ENCODE data around the gene TMEM54.

Gene TMEM54

DNA sequence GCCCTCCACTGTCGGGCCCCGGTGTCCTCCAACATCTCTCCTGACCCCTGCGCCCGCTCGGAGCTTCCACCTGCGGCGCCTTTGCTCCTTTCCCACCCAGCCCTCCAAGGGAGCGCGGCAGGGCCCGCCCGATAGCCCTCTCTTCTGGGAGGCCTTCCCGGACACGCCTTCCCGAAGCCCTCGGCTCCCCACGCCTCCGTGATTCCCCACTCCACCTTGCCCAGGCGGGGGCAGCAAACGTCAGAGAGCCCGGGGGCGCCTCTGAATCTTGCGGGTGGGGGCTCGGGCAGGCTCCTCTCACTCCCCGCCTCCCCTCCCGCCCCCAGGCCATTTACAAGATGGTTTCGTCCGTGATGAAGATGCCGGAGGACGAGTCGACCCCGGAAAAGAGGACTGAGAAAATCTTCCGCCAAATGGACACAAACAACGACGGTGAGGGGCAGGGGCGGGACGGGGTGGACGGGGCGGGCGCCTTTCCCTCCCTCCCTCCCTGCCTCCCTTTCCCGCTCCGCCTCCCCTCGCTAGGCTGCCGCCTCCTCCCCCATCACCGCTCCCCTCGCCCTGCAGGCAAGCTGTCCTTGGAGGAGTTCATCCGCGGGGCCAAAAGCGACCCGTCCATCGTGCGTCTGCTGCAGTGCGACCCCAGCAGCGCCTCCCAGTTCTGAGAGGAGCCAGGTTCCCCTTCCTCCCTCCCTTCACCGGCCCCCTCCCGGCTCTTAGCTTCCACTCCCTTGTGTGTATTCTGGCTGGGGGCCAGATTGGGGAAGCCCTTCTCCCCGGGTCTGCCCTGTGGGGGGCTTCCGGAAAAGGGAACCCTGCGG, 7.8 kb downstream of the TMEM54 start:
- no peak for FAIRE-seq

- FAIRE-seq = no peak
Observed at GRCh38 chr1:32892368-32893197, 8.6 kb downstream of the TMEM54 start.

GRCh38 chr1:32891630-32892029, 9.6 kb downstream of the TMEM54 start:
- no peak for FAIRE-seq

- FAIRE-seq = no peak
Observed at GRCh38 chr1:32891241-32891570, 10.0 kb downstream of the TMEM54 start.

DNA sequence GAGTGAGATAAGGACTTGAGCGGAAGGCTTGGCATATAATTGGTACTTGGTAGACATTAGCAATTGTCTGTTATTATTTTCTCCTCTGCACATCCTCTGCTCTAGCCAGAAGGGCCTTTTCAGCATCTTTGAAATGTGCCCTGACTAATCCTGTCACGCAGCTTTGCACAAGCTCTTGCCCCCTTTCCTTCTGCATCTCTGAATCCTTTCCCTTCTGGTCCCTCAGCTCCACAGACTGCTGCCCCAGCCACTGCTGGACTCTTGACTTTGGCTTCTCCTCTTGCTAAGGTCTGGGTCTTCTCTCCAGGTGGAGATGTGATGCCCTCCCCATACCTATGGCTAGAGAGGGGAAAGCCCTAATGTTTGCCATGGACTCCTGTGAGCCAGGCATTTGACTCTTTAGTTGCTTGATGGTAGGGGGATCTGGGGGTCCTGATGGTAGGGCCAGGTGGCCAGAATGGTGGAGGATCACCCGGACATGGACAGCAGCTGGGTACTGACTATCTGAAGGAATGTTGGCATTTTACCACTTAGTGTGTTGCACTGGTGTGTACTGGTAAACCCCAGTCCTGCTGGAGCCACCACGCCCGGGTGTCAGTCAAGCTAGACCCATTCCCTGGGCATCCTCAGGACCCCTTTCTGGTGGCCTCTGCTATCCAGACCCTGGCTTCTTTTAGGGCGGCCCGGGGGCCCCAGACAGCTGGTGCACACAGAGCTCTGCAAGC, 10.5 kb downstream of the TMEM54 start:
- FAIRE-seq = no peak

DNA sequence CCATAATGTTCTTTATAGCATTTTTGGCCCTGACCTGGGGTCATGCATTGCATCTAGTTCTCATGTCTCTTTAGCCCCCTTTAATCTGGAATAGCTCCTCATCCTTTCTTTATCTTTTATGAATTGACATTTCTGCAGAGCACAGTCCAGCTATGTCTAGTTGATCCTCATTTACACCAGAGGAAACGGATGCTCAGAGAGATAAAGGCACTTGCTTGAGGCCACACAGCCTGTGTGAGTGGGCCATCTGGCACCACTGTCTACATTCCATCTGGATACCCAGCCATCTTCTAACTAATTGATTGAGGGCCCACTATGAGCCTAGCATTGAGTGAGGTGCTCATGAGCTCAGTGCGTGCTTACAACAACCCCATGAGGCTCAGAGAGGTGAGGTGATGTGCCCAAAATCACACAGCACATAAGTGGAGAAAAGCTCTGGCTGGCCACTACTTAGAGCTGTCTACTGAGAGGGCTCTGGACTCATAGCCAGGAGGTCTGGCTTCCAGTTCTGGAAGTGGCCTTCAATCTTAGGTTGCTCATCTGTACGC, 11.4 kb downstream of the TMEM54 start:
- FAIRE-seq = no peak

DNA sequence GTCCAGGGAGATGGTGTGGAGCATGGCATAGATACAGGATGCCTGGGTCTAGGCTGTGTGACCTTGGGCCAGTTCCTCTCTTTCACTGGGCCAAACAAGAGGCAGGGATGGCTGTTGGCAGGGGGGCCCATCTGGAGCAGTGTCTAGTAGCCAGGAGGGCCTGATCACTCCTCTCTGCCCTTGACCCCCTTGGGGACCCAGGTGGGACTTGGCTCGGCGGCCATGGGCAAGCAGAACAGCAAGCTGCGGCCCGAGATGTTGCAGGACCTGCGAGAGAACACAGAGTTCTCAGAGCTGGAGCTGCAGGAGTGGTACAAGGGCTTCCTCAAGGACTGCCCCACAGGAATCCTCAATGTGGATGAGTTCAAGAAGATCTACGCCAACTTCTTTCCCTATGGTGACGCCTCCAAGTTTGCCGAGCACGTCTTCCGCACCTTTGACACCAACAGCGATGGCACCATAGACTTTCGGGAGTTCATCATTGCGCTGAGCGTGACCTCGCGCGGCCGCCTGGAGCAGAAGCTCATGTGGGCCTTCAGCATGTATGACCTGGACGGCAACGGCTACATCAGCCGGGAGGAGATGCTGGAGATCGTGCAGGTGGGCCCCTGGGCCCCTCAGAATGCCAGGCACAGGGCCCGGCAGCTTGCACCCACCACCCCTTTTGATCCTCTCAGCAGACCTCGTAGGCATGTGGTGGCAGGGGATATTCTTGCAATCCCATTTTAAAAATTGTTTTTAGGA, 12.3 kb downstream of the TMEM54 start:
- FAIRE-seq = no peak

DNA sequence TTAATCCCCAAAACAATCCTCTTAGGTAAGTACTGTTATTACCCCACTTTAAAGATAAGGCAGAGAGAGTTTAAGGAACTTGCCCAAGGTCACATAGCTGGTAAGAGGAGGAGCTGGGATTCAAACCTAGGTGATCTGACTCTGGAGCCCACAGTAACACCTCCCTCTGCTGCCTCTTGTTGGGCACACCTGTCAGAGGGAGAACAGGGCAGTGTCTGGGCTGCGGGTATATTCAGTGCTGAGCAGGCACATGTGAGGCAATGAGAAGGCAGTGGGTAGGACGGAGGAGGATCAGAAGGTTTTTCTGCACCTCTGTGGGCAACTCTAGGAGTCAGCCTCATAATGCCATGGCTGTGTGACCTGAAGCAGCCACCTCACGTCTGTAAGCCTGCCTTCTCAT, 13.1 kb downstream of the TMEM54 start:
- no peak for FAIRE-seq

DNA sequence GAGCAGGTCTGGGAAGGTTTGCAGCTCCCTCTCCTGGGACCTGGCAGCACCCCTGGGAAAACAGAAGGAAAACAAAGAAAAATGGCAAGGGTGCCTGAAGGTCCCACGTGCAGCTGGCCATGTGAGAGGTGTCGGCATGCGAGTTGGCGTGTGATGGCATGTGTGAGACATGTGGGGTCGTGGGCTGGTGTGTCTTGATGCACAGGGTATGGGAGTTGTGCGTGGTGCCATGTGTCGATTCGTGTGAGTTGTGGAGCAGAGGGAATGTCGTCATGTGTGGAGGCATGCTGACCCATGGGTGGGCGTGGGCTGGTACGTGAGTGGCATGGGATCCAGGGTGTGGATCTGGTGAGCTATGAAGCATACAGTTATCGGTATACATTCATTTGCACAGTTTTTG, 13.6 kb downstream of the TMEM54 start:
- no peak for FAIRE-seq

- no peak for FAIRE-seq
Observed at GRCh38 chr1:32886828-32887414, 14.3 kb downstream of the TMEM54 start.

DNA sequence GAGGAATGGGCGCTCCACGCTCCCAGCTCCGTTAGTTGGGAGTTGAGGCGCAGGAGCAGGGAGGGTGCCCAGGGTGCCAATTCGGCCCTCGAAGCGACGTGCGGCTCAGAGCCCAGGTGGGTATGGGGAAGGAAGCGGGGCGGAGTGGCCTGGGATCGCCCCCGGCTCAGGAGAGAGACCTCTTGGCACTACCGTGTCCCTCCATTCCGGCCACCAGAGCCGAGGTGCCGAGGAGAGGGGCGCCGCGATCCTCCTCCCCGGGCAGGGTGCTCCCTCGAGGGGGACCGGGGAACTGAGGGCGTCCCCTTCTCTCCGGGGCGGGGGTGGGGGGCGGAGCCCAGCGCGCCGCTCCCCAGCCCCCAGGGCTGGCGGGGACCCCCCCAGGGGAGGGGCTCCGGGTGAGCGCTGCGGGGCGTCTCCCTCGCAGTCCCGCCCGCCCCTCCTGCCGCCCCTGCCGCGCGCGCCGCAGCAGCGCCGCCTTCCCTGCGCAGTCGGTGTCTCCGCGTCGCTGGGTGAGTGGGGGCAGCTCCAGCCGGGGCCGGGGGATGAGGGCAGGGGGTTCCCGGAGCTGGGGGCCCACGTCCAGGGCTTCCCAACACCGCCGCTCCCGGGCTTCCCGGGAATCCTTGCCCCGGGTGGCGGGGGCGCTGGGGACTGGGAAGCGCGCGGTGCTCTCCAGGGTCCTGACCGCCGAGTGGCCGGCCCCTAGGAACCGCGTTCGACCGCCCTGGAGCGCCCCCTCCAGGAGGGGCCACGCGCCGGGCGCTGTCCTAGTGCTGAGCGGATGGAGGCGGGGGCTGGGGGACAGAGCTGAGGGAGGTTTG, 15.0 kb downstream of the TMEM54 start, which contains the start of gene HPCA:
Gene HPCA, plus strand, starts transcription at position 488 of the 824 bp plus-strand sequence. CDS start 2,408 bp downstream, outside the sequence.
- no peak for FAIRE-seq

DNA sequence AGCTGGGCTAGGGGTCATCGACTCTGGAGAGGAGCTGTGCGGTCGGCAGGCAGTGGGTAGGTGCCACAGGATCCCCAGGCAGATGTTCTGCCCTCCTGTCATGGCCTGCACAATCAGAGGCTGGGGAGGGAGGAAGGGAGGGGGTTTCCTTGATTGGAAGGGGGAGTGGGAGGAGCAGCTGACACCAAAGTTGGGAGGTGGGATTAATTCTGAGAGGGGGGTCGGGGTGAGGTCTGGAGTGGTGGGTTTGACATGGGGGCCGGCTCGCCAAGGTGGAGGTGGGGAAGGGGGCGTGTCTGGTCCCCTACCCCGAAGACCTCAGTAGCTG, 15.5 kb downstream of the TMEM54 start:
- FAIRE-seq = no peak

- no peak for FAIRE-seq
Observed at GRCh38 chr1:32884726-32885125, 16.5 kb downstream of the TMEM54 start.

DNA sequence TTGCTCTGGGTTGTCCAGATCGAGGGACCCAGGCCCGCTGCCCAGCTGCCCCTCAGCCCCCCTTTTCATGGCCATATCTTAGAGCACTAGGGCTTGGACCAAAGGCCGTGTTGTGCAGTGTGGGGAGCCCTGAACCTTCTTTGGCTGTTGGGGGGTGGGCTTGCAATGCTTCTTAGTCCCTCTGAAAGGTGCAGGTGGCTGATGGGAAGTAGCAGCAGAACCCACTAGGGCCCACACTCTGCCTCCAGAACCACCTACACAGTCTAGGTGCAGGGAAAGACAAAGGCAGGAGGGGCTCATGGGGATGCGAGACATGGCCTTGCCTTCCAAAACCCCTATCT, 17.2 kb downstream of the TMEM54 start:
- no peak for FAIRE-seq

GRCh38 chr1:32883338-32884031, 17.7 kb downstream of the TMEM54 start:
- no peak for FAIRE-seq

GRCh38 chr1:32881871-32882850, 19.0 kb downstream of the TMEM54 start:
- no peak for FAIRE-seq

DNA sequence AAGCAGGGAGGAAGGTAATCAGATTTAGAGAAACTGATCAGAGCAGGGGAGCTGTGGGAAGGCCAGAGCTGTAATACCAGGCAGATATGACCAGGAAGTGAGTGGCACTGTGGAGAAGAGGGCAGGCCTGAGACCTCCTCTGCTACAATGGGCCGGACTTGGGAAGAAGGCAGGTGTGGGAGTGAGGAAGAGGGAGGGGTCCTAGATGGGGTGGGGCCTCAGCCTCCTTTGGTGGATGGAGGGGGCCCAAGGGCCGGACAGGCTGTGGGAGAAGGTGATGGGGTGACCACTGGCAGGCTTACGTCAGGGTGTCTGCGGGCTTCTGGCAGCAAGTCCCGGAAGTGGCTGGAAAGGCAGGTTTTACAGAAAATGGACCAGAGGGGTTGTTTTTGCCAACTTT, 19.9 kb downstream of the TMEM54 start:
- FAIRE-seq = no peak

DNA sequence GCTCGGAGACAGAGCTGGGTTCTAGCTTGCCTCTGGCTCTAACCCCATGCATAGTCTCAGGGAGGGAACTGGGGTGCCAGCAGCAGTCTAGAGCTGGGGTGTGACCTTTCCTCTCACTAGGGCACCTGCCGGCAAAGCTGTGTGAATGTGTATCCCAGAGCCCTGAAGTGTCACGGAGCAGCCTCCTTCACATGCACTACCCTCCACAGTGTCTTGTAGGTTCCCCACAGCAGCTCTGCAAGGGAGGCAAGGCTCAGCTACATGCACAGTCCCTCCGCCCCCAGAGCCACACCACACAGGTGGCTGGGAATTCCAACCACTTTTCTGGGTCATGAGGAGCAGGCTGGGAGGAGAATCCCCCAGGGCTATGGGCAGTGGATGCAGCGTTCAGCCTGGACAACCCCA, 22.6 kb downstream of the TMEM54 start:
- no peak for FAIRE-seq

GRCh38 chr1:32878183-32878582, 23.0 kb downstream of the TMEM54 start:
- FAIRE-seq = no peak

All from A204.1 (cell line).